HT1080 (cell line): ENCODE data around the gene A3GALT2. TPM values are rescaled to one million over a fixed set of nuclear protein-coding genes. Genes with fewer than 3 reads are reported as not detected.
A peak's percentile ranks its signal among the peaks of the same experiment; 100 is the strongest.

Experiments used
- DNase-seq: peaks from one replicate; pipeline ENCODE4 v3.0.0-alpha.2; 2015; ENCODE audit warnings: low read depth
- polyA plus RNA-seq, 2 experiments: library from polyadenylated mRNA; depleted of rRNA; stranded (reverse); fragments of >200 nt; gene quantifications; 2 replicates each; pipeline ENCODE4 v1.2.3, GENCODE V29; 2015
- total RNA-seq: library from RNA; depleted of rRNA; stranded (reverse); fragments of >200 nt; shearing (Covaris generic); gene quantifications from 2 replicates; pipeline ENCODE4 v1.2.3, GENCODE V29; 2014; rRNA removed

The A3GALT2 gene
- not detected in 2 replicates for total RNA-seq
- not detected in 2 replicates for polyA plus RNA-seq (2015; cell fraction: cytosol; rRNA removed)
- polyA plus RNA-seq (2015; cell fraction: nucleus; rRNA removed) = not detected in 2 replicates

DNA sequence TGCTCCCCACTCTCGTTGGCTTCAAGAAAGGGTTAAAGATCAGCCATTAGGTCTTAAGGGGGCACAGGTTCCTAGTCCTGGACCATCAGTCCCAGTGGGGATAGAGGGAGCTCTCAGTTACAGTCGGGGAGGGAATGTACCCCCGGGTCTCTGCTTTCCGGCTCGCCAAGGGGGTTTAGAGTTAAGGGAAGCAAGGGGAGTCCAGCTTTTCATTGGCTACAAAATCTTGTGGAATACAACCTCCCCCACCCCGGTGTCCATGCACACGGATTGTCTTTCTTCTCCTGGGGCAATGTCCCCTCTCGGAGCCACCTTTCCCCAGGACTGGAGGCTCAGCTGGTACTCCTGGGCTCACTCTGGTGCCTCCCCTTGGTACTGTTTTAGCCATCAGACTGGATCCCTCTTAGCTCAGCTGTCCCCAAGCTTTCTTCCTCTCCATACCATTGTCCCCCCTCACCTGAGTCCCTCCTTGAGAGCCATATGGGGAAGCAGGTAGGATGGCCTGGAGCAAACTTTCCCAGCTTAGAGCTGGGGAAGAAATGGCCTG lies at the start of gene A3GALT2:
A3GALT2 (minus strand) TSS at position 480 of the 547 bp plus-strand sequence; CDS start at position 480, 0 bp downstream.
- DNase-seq = no peak

DNA sequence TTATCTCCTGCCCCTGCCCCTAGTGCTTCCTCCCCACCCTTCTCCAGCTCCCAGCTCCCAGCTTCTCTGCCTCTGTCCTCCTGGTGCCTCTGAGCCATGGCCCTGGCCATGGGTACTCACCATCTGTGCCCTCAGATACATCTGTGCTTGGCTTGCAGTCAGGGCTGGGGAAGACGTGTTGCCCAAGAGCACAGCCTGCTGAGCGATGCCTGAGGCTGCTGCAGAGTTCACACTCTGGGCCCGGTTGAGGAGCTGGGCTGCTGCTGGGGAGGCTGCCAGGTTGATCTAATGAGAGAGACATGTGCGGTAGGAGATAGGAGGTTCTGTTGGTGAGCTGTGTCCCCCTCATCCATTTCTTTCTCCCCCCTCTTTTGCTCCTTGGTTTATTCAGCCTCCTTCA lies 49.4 kb upstream of the A3GALT2 start:
- no peak for DNase-seq

DNA sequence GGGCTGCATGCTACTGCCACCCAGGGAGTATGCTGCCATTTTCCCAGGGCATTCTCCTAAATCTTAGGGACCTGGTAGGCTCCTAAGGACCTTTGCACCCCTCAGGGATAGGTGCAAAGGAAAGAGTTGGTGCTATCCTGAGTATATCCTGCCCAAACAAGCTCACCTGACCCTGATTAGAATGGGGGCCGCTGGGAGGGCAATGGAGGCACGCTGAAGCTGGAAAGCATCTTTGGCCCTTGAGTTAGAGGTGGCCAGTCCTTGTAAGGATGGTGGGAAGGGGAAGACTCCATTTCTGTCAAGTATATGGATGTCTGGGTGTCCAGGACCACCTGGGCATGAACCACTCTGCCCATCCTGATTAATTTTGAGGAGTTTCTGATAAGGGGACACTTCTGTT lies 48.9 kb upstream of the A3GALT2 start:
- DNase-seq = no peak

DNA sequence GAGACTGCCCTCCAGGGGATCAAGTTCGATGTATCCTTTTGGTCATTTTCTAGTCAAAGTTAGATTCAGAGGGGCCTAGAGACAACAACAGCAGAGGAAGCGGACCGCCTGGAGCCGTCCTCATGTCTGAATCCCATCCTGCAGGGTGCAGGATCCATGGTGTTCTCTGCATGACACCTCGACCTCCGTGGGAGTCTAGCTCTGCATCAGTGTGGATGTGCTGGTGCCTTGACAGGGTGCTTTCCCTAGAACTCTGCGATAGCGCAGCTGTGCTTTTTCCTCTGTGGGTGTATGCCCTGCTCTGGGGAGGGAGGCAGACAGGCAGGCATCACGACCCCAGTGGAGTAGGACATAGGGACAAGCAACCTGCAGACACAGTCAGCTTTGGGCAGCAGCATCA lies 48.2 kb upstream of the A3GALT2 start:
- DNase-seq = no peak

DNA sequence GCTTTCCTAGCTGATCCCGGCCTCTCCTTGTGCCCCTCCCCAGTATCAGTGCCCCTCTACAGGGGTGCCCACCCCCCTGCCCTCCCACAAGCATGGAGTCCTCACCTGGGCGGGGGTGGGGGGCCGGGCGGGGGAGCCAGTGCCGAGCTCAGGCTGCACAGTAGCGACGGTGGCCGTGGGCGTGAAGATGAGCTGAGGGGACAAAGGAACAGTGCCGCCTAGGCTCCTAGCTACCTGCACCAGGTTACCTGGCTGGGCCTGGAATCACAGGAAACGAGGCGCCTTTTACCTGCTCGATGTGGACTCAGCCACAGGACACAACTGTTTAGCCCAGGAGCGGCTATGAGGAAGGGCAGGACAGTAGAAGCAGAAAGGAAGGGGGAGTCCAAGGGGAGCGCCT lies 47.5 kb upstream of the A3GALT2 start:
- DNase-seq = no peak

DNA sequence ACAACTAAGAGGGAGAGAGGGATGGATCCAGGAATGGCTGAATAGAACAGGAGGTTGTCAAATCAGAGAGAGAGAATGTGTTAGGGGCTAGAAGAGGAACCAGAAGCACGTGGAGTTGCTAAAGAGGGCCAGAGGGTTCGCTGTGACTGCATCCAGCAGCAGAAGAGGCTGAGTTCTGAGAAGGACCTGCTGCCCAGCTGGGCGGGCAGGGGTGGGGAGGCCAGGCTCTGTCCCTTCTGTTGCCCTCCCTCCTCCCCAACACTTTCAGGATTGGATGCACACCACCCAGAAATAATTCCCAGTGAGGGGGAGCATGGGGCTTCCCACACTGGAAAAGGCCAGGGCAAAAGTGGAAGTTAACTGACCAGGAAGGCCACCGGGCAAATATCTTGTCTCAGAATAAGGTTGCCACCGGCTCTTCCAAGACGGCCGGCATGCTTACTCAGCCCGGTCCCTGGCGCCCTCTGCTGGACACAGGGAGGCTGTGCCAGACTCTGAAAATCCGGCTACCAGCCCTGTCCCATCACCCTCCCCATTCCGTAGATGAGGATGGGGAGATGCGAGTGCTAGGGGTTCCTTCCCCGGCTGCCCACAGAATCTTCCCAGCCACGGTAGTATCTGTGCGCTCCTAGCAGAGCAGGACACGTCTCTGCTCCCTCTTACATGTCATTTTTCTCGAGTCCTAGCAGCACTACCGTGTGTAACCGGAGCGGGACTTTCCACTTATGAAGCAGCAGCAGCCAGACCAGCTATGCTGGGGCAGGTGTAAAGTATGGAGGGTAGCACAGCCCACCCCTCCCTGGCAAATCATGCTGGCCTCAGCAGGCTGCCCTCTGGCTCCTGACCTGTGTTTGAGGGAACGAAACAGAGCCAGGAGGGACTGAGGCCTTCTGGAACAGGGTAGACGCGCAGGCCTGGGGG lies 46.8 kb upstream of the A3GALT2 start:
- DNase-seq = peak; percentile 79

DNA sequence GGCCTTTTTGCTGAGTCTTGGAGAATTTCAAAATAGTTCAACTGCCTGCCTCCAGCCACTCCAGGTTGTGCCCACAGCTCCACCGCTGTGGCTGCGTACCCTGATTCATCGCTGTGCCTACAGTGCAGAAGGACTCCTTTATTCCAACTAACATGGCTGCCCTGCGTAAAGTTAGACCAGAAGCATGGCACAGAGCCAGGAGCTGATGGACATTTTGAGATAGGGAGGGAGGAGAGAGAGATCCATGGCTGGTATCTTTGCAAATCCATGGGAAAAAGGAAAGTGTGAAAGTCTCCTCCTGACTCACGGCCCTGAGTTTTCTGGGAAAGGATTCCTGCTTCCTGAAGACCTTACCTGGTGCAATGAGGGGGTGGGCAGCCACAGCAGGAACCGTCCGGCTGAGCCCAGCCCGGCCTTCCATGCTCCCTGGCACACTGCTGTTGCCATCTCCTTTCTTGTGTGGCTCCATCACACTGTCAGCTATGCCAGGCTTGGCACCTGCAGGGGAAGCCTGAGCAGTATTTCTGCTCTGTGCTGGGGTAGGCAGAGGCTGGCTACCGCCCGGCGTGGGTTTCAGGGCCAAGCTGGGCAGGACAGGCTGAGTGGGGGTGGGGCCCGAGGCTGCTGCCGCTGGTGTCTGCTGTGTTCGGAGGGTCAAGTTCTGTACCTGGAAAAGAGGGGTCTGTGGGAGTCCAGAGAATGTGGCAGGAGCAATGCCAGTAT lies 46.0 kb upstream of the A3GALT2 start:
- DNase-seq = no peak

DNA sequence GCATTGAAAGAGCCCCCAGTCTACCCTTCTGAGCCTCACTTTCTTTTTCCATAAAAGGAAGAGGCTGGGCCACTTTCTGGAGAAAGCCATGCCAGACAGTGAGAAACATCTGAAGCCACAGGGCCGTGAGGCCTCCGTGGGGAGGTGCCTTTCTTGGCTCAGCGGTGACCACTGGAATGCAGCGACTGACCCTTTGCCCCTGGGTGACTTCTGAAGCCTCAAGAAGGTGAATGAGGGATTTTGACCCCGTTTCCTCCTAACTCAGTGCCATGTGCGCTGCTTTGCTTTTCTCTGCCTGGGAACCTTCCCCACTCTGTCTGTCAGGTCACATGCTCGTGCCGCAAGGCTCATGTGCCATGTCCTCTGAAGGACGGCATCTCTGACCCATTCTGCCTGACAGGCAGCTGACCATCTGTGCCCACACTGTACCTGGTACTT lies 44.7 kb upstream of the A3GALT2 start:
- DNase-seq = no peak

DNA sequence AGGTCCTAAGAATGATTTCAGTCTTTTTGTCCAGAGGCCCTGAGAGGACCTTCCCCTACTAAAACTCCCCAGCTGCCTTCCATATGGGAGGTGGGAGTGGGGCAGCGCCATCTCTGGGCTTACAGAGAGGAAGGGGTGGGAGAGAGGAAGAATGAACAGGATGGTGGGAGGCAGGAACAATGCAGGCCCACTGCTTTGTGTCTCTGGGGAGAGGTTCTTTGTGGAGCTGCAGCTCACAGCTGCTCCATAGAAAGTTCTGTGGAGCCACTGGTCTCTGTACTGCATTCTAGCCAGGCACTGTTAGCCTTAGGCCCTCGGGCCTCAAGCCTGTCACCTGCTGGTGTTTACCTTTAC lies 43.6 kb upstream of the A3GALT2 start:
- DNase-seq = no peak

DNA sequence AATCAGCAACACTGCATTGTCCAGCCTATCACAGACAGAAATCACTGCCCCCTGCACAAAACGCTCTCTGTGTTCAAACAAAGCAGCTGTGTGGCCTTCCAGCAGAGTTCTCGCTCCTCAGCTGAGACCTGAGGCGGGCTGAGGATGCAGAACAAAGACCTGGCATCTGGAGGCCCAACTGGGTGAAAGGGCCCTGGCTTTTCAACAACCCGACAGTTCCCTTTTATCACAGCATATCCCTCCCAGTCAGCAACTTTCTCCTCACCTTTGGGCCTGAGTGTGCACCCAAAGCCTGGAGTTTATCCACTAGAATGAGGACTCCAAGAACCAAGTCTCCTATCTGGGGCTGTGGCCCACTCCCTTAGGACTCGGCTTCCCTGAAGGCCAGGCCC lies 42.6 kb upstream of the A3GALT2 start:
- DNase-seq = no peak

DNA sequence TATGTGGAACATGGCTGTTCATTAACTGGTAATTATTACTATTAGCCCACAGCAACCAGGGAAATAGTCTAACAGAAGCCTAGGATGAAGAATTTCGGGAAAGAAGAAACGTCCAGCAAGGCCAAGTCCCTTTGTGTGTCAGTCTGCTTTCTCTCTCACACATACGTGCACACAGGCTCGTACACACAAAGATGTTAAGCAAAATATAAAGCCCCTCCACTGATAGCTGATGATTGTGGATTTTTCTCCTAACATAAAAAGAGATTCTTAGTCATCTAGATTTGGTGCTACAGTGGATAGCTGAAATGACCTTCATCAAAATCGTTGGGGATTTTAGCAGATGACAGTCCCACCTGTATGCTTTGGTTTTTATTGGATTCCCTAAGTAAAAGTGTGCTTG lies 42.1 kb upstream of the A3GALT2 start:
- DNase-seq = no peak

DNA sequence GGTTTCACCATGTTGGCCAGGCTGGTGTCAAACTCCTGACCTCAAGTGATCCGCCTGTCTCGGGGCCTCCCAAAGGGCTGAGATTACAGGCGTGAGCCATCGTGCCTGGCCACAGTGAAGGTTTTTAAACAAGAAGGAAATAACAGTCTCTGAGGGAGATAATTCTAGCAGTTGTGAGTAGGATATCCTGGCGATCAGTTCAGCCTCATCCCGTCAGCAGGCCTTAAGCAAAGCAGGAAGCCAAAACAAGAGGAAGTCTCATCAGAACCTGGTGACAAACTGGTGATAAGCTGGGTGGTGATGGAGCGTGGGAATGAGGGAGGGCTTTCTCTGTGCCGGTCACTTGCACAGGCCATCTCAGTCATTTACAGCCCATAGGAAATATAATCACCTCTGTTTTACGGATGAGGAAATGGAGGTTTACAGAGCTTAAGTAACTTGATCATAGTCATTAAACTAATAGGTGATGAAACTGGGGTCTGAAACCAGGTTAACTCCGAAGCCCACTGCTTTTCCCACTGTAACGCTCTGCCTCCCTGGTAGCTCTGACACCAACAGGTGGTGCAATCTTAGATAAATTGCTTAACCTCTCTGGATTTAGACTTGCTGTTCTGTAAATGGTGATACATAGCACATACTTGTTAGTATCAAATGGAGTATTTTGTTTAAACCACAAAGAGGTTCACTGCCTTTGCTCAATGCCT lies 40.8 kb upstream of the A3GALT2 start:
- DNase-seq = no peak

DNA sequence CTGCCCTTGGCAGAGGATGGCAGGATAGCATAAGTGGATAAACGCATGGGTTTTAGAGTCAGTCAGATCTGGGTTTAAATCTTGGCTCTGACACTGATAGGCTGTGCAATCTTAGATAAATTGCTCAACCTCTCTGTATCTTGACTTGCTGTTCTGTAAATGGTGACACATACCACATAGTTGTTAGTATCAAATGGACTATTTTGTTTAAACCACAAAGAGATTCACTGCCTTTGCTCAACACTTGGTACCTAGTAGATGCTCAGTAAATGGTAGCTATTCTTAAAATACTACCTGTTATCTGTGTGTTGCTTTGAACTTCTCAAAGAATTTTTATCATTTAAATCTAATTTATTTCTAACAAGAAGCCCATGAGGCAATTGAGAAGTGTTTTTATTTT lies 39.5 kb upstream of the A3GALT2 start:
- DNase-seq = no peak

DNA sequence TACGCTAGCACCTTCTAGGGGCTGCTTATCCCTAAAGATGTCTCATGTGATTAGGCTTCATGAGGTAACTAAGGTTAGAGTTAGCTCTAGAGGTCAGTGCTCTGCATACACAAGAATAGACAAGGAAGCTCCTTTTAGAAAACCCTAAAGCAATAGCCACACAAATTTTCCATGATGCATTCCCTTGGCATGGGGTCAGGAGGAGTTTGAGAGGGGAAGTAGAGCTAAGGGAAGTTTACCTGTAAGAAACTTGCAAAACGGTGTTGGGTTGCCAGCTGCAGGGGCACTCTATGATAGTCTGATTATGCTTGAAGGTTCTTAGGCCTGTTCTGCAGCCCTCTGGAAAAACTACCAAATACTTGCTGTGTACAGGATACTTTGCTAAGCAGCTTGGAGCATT lies 39.0 kb upstream of the A3GALT2 start:
- DNase-seq = no peak

DNA sequence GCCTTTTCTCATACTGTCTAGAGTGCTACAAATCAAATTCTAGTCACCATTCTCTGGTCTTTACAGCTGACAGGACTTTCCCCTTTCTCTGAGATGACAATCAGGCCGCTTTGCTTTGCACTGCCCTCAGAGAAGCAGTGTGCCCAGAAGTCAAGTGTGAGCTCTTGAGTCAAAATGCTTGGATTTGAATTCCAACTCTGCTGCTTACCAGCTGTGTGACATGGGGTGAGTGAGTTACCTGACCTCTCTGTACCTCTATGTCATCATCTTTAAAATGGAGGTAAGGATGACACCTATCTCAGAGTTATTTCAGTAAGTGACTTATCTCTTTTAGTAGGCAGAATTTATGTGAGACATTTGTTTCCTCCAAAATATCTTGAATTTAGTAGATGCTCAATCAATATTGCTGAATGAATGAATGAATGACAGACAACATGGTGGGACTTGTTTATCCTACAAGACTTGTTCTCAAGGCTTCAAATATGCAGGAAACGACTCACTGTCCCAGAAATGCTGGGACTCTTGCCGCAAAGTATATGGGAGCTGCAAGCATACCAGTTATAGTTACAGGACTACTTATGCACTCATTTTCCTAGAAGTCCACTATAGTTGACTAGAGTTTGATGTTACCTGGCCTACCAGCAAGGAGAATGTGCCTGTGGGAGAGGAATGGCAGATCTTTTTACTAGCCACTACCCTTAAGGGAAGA lies 38.1 kb upstream of the A3GALT2 start:
- DNase-seq = peak; percentile 66

DNA sequence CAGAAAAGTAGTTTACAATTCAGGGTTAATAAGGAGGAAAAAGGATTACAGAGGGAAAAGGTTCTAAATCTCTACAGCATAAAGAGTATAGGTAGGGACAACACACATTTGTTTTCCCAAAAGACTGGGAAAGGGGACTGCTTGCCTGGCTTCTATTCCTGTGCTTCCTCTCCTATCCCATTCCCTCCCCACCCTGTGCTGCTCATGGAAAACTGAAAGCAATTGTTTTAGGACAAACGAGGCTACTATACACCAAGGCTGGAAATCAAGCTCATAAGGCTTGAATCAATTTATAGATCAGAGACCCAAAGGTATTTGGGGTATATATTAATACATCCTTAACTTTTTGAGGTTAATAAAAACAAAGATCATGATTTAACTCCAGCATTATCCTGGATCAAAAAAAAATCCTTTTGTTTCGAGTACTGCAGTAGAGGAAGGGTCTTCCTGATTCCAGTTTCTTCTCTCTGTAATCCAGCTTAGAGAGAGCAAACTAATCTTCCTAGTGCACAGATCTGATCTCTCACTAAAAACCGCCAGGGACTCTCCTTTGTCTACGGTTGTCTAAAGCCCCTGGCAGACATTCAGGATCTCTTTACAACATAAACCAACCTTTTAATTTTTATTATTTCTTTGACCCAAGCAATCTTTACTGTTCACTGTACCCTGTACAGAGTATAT lies 37.4 kb upstream of the A3GALT2 start:
- no peak for DNase-seq

DNA sequence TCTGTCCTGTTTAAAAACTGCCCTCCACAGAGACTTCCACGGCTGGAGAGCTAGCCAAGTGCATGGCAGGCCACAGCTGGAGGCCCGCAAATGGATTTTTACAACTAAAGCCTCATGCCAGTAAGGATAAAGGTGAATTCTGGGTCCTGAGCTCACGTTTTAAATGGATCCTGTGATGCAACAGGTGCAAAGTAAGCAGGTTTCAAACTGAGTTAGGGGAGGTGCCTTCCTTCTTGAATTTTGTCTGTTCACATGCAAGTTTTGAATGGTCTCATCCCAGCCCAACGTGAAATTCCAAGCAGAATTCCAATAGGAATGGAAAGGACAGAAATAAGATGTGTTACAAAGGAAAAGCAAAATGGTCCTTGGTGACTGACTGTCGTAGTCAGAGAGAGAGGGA lies 36.2 kb upstream of the A3GALT2 start:
- DNase-seq = no peak

DNA sequence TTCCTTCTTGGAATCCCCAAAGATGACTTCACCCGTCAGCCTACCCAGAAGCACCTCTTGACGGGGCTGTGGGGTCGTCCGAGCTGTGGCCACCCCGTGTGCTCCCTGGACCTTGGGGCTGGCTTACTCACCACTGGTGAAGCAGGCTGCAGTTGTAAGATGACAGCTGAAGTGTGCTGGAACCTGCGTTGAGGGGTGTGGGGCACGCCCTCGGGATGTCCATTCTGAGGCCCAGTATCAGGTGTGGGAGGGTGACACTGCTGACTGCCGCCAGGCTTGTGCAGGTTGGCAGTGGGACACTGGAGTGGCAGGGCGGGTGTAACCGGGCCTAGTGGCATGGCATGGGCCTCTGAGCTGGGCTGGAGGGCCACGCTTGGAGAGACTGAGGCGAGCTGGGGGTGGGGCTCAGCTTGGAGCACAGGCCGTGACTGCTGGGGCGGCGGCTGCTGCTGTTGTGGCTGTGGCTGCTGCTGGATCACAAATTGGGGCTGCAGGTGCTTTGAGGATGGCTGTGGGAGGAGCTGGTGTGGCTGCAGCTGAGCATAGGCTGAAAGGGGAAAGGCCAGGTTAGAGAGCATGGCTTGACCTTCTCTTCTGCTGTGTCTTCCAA lies 33.9 kb upstream of the A3GALT2 start:
- DNase-seq = no peak

DNA sequence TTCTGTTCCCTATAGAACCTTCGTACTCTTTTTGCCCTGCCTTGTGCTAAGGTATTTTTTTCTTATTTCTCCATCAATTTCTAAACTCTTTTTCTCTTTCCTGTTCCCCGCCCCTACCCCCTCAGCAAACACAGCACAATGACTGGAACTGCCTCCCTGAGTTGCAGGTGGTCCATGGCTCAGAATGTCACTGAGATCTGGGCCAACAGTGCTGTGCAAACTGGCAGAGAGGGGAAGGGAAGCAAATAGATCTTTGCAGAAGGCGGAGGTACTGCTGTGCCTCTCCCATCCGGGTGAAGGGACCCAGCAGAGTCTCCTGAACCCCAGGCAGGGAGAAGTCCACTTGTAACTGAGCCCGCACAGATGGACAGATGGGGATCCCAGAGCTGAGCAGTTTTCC lies 32.6 kb upstream of the A3GALT2 start:
- no peak for DNase-seq

DNA sequence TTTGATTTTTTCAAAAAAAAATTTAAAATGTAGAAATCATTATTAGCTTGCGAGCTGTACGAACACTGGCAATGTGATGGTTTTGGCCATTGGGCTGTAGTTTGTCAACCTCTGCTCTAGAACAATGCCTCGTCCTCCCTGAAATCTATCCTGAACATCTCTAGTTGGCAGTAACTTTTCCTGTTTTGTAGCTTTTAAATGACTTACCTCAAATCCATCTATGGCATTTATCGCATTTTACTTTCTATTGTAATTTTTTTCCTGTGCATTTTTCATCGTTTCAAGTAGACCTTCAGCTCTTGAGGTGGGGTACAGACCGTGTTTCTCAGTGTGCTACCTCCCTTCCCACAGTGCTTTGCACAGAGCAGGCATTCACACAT lies 30.4 kb upstream of the A3GALT2 start:
- no peak for DNase-seq
